TTC549 (cell line): ENCODE data around the gene PALLD.

Experiments used
- FAIRE-seq: peaks from 2 replicates; lab custom pipeline; 2012; peaks lifted over from hg19 to GRCh38; lab: Jason Lieb, UNC

The PALLD gene

DNA sequence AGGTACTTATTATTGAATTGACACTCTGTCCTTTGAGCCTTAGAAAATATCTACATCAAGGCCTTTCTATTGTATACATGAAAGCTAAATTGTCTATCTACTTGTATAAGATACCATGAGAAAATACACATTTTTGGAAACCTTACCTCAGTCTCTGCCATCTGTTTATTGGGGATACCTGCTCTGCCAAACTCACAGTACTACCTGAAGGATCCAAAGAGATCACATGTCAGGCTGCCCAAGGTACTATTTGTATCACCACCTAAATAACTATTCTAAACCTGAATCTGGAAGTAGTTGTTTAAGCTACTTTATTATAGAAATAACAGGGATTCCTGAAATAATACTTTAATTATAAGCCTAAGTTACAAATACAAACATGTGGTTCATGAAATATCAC lies 126.2 kb downstream of the PALLD start:
- FAIRE-seq, result no peak

DNA sequence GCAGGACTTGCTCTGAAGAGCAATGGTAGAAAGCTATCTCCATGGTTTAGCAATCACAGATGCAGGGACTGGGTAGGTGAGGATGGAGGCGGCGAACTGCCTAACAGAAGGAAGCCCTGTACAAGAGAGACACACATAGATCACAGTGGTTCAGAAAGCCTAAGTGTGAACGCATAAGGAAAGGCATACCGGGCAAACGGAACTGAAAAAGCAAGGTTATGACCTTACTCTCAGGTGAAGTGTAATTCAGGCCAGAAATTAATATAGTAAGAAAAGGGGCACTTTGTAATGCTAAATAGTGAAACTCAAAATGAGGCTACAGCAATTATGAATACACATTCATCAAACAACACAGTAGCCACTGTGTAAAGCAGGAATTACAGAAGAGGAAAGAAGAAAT lies 126.6 kb downstream of the PALLD start:
- FAIRE-seq, result no peak

DNA sequence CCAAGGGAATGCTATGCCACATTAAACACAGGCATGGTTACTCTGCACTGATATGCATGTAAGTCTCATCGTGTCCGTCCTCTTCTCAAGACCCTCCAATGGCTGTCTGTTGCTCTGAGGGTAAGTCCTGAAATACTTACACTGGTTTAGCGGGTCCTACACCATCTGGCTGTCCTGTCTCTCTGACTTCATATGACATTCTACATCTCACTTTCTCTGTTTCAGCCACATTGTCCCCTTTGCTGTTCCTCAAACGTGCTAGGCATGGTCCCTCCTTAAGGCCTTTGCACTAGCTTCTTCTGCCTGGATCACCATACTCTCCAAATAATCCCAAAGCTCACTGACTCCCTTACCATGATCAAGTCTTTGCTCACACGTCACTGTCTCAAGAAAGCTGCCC lies 131.4 kb downstream of the PALLD start:
- FAIRE-seq, result no peak

DNA sequence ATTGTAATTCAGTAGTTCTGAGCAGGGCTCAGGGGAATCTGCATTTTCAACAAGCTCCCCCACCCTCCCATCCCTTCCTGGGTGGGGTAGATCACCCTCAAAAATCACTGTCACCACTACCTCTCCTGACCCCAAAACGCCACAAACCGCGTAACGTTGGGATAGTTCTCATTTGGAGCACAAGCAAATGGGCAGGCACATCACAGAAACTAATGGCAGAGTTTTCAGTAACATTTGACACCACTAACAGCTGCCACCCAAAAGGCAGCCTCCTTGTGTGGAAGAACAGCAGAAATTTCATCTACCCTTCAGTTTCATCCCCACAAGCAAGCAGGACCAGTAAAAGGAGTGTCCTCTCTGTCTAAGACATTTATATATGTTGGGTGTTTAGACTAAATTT lies 132.7 kb downstream of the PALLD start:
- no peak for FAIRE-seq

DNA sequence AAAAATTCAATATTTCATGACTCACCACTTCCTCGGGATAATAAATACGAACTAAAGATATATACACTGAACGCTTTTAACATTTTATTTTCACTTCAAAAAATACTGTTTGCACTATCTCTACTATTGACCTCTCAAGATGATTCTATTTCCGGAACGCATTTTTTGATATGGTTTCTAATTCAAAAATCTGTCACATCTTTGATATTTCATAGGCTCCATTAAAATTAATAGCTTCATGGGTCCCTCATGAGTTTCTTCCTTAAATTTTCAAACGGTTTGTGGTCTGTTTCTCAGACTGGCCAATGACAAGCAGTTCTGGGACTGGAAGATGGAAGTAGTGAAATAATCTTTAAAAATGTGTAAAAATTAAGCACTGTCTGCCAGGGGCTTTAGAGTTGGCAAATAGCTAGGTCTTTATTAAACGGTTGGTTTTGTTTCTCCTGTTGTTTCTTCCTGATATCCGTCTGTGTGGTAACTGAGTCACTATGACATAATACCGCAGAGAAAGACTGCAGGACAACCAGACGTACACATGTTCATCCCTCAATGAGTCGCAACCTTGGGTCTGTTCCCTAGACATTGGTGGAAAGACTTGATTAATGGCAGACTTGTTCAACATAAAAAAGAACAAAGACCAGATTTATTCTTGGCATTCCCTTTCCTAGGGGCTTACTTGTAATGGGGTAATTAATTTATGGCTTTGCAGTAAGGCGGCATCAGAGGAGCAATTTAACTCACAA lies 133.8 kb downstream of the PALLD start:
- no peak for FAIRE-seq

DNA sequence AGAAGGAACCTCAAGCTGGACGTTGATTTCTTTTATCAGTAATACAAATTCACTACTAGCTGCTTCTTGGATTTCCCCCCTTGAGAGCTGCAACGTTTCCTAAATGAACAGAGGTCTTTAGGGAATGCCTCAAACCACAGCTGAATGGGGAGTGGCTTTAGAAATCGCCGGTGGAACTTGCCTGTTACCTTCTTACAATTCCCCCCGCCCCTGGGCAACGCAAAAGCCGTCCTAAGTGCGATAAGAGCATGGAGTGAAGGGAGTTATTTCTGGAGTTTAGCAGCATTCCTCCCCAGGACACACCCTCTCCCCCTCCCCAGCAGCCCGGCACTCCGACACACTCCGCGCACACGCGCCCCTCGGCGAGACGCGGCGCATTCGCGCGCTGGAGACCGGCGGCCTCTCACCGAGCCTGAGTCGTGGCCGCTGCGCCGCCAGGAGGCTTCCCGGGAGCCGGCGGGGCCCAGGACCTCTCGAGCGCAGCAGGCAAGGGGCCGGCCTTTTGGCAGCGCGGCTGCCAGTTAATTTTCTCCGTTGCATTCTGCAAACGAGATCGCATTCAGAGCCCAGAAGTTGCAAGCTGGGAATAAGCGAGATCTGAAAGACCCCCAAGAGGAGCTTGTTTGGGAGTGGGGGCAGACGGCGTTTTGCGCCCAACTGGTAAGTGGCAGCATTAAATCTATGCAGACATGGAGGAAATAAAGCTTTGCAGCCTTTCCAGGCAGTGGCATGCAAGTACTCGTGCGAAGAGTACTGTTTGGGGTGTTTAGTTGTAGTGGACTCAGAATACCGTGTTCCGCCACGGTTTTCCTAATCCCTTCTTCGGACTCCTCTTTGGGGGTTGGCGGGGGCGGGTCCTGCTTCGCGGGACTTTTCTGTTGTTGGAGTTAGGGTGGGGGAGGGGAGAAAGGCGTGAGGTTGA lies 134.7 kb downstream of the PALLD start:
- no peak for FAIRE-seq

DNA sequence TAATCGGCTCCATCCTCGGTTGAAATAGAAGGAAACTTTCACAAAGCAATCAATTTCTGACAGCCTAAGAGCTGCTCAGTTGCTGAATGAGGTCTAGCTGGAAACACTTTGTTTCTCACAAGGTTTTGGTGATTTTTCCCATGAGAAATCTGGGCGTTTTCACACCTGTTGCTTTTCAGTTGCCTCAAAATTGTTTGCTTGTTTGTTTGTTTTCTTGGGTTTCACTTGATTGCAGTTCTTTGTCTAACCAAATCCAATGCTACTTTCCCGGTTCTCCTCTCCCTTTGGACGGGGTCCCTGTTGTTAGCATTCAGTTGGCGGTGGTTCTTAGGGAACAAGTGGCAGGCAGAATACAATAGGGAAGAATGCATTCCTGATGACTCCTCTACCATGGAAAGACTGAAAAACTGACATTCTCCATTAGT lies 135.5 kb downstream of the PALLD start:
- FAIRE-seq, result no peak

DNA sequence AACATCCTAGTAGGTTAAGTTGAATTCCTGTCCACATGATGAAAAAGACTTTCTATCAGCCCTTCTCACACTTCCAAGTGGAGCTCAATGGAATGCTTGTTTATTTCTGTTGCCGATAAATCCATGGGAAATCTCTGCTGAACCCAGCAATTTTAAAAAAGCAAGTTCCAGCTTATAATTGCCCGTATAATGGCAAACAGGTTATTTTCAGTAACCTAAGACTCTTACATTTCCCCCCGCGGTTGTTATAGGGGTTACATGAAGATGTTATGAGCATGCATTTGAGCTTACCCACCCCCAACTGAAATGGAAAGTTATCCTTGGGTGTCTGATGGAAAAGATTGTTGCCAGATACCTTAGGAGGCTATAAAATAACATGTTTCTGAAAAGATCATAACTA lies 136.2 kb downstream of the PALLD start:
- FAIRE-seq, result no peak

DNA sequence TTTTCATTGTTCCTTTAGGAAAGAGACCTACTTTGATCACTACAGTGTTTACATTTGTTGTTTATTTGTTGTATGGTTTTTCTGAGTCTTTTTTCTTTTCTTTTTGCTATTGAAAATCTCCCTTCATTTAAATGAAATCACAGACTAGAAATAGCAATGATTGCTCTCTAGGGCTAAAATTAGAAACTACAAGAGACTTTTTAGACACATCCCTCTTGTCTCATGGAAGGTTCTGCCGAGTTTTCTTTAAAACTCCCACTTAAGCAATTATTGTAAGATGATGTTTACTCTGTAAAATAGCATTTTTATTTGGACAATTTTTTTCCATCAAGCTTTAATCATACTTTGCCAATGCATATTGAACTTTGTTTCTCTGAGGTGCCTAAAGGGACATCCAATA lies 136.6 kb downstream of the PALLD start:
- no peak for FAIRE-seq

DNA sequence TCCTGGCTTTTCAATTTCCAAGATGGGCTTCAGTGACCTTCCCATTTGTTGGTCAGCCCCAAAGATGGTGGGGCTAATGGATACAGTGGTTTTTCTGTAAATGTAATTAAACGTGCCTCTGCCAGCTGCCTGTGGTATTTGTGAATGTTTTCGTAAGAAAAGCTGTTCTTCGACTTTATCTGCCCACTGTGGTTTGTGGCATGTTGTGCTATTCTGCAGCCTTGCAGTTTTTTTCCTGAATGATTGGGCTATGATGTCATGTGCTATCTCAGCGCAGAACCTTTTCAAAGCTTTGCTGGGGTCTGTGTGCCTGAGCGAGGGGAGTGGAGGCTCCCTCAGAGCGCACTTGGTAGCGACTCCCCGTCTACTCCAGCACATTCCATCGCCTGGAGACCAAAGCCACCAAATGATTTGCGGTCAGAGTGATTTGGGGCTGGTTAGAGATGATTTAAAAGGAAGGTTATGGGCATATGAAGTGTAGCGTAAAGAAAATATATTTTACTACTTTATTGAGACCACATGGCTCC lies 137.5 kb downstream of the PALLD start:
- FAIRE-seq, result no peak

DNA sequence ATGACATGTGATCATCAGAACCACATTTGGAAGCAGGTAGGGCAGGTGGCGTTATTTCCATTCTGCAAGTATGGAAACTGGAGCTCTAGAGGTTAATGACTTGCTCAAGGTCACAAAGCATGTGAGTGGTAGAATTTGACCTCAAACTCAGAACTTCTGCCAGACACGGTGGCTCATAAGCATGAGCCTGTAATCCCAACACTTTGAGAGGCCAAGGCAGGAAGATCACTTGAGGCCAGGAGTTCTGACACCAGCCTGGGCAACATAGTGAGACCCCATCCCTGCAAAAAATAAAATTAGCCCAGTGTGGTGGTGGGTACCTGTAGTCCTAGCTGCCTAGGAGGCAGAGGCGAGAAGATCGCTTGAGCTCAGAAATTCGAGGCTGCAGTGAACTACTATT lies 139.2 kb downstream of the PALLD start:
- no peak for FAIRE-seq

DNA sequence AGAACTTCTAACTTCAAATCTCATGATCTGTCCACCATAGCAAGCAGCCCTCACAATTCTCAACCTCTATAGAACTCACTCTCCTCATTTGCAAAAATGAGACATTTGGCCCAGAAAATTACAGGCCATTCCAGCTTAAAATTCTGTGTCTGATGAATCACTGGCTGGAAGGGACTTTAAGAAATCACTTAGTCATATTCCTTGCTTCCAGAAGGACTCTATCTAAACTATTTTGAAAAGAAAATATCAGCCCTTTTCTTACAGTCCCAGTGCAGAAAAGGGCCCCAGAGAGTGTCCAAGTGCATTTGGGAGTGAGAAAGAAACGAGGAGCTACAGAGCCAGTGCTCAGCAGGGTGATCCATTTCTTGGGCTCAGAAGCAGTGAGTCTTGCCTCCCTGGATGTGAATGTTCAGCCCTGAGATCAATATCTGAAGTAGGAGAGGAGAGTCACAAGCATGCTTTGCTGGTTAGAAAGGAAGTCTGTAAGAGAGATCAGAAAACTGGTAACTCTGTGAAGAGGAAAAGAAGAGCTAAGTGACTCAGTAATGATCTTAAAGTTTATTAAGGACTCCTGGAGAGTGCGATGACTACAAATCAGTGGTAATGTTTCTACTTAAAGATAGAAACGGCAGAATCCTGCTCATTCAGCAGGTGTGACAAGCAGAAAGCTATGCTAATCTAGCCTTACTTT lies 139.8 kb downstream of the PALLD start:
- no peak for FAIRE-seq

DNA sequence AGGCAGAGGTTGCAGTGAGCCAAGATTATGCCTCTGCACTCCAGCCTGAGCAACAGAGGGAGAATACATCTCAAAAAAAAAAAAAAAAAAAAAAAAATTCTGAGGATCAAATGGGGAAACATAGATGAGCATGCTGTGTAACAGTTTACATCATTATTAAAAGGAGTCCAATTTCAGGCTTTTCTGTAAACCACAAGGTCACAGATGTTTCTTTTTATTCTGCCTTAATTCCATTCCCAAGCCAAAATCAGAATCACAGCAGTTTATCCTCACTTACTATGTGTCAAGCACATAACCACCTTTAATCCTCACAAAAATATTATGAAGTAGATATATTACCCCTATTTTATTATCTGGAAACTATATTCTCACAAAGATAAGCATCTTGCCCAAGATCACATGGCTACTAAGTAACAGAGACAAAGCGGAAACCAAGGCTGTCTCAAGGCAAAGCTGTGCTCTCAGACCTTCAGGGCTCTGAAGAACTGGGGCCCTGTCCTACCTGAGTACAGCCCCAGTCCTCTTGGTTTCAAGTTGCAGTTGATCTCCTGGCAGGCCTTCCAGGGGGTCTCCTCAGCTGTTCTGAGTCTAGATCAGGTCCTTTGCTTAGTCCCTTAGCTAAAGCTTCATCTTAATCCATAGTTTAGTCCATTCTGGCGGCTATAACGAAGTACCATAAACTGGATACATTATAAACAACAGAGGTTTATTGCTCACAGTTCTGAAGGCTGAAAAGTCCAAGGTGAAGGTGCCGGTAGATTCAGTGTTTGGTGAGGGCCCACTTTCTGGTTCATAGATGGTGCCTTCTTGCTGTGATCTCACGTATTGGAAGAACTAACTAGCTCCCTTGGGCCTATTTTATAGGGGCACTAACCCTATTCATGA lies 141.3 kb downstream of the PALLD start:
- FAIRE-seq, result no peak

DNA sequence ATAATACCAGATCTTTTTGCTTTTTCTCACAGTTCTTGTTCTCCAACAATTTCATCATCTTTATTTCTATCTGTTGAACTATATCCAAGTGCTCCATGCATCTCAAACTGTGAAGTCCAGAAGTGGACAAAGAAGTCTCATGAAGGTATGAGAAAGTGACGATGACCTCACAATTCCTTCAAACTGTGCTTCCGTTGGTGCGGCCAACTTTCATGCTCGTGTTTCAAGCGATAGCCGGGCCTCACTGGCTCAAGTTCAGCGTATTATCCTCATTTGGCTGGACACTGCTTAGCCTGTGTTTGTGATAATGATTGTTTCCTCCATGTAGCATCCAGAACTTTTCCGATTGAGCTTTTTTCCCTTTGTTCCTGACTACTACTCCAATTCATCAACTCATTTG lies 143.1 kb downstream of the PALLD start:
- FAIRE-seq, result no peak

DNA sequence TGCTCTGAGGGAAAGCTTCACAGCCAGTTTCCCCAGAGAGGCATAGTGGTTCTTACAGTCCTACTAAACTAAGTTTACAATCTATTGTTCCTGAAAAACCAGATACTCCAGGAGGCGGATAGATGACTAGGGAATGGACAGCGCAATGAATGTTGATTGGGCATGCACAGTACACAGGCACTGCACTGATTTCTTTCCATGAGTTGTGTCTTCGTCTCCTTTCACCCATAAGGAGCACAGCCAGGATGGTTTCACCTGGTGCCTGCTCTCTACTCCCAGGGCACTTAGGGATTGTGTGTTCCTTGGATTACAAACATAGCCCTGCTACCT lies 144.9 kb downstream of the PALLD start:
- FAIRE-seq, result no peak

DNA sequence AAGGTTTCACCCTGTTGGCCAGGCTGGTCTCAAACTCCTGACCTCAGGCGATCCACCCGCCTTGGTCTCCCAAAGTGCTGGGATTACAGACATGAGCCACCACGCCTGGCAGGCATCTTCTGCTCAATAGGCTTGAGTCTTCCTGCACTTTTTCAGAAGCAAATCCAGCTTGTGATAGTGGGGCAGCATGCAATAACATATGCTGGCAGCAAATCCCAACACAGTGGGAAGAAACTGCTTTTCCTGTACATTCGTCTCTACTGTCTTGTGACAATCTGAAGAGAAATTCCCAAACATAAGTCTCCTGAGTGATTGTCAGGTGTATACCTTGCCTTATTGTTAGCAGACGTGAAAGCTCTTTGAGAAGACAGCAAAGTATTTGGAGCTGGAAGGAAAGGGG lies 145.7 kb downstream of the PALLD start:
- FAIRE-seq, result no peak

DNA sequence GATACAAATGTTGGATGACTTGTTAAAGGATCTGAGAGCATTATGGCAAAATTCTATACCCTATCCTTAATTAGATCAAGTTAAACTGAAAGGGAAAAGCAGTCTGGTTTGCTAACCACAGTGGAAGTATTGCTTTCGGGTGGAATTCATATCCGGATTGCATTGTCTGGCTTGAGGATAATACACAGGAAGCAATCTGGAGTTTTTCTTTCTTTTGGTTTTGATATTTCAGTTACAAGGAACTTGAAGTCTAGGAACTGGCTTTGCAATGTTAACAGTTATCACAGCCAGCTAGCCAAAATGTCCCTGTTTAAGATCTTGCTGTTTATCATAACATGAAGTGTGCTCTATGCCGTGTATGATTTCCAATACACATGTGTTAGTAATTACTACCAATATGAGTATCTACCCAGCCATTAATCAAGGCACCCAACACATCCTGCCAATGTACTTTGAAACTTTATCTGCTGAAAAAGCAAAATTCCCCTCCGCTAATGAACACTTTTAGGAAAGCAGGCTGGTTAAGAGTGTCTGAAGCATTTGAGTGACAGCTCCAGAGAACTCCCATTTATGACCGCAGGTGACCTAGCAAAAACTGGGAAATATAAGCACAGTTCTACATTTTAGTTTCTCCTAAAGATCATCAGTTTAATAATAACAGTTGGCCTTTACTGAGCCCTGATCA lies 146.4 kb downstream of the PALLD start:
- no peak for FAIRE-seq

DNA sequence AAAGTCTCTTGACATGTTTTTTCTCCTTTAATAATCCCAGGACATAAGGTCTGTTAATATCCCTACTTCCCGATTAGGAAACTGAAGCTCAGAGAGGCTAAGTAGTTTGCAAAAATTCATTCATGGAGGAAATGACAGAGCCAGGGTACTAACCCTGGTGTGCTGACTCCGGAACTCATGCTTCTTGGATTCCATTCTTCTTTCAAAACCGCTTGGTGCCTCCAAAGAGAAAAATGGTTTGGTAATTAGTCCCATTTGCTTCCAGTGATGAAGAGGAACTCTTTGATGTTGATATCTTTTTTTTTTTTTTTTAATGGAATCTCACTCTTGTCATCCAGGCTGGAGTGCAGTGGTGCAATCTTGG lies 146.9 kb downstream of the PALLD start:
- FAIRE-seq, result no peak

DNA sequence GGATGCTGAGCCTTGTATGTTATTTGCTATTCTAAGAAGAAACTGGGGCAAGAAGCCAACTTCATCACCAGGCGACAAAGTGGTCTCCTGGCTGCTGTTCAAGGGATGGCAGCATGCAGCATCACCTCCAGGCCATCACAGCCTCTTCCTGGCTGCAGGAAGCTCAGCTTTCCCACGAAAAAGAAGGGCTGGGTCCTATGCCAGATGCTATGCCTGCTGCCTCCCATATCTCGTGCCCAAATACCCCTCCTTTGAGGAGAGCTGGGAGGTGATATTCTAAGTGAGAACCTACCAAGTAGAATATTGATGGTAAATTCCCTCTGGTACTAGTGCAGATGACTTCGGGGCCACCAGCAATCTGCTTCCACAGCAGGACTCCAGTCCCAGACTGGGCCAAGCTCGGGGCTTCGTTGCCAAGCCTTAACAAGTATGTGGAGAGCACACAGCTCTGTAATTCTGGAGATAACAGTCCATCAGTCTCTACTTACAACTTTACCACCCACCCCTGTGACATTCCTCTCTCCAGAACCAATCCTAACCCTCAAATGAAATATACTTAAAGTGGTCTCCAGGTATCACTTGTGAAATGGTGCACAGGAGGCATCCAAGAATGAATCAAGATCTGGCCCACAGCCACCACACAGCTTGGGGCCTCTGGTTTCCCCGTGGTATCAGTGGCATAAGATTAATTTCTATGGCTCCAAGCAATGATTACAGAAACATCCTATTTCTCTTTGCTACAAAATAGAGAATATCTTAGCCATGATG lies 149.3 kb downstream of the PALLD start:
- FAIRE-seq, result no peak

DNA sequence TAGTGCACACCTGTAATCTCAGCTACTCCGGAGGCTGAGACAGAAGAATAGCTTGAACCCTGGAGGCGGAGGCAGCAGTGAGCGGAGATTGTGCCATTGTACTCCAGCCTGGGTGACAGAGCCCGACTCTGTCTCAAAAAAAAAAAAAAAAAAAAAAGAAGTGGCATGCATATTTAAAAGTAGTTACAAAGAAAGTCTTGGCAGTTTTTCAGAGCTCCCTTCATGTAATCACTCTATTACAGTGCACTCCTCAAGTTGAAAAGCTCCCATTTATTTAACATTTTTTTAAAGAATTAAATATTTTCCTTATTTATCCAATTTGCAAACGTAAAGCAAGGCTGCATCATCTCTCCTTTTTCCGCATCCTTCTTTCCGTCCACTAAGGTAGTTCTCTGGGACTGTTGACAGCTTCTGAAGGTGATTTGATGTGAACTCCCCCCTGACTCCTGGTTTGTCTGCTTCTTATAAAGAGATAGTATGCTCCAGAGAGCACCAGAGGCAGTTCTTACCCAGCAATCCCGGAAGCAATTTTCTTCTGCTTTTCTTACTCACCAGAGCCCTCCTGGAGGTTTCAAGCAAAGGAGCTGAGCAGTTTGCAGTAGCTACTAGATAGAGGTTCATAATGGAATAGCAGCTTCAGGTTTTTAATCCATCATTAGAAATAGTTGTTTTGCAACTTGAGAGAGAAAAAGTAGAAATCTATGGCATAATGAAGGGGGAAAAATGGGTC lies 151.0 kb downstream of the PALLD start:
- no peak for FAIRE-seq
